HG02610 (cell line): ENCODE measurements around the gene MS4A8.
A peak's percentile ranks its signal among the peaks of the same experiment; 100 is the strongest.
"Not testable (repeated sequence)": the region's sequence is repeated elsewhere in the genome, so short reads cannot be mapped to it uniquely, and the experiment has no call there.

Source experiments
- ATAC-seq: cut with Tn5 transposase; IDR thresholded peaks from one replicate; pipeline ENCODE4 v1.9.1; 2021; ENCODE audit warnings: mild to moderate bottlenecking, moderate library complexity; ENCODE audit not compliant: unreplicated experiment

Gene MS4A8

GRCh38 chr11:60699284-60699691, at the start of gene MS4A8:
Gene MS4A8, plus strand, starts transcription at chr11:60699612. Its CDS starts 1,249 bp downstream, at chr11:60700861.
- ATAC-seq, result no peak

- no peak for ATAC-seq
Observed at GRCh38 chr11:60657888-60658287, 41.5 kb upstream of the MS4A8 start.

- no peak for ATAC-seq
Observed at GRCh38 chr11:60658409-60658808, 41.0 kb upstream of the MS4A8 start.

GRCh38 chr11:60672255-60672654, 27.2 kb upstream of the MS4A8 start:
- ATAC-seq, result no peak

- not testable (repeated sequence) for ATAC-seq
Observed at GRCh38 chr11:60678231-60678630, 21.2 kb upstream of the MS4A8 start.

GRCh38 chr11:60679879-60680278, 19.5 kb upstream of the MS4A8 start:
- ATAC-seq, result no peak

- ATAC-seq, result no peak
Observed at GRCh38 chr11:60680455-60681119, 18.8 kb upstream of the MS4A8 start.

- ATAC-seq, result peak; percentile 11
Observed at GRCh38 chr11:60684541-60684848, 14.9 kb upstream of the MS4A8 start.

- ATAC-seq, result no peak
Observed at GRCh38 chr11:60691661-60692060, 7.8 kb upstream of the MS4A8 start.

GRCh38 chr11:60699936-60700335, 524 bp downstream of the MS4A8 start:
- ATAC-seq, result no peak

GRCh38 chr11:60700689-60701468, 1.5 kb downstream of the MS4A8 start:
- ATAC-seq, result no peak

GRCh38 chr11:60701469-60701818, 2.0 kb downstream of the MS4A8 start:
- ATAC-seq, result no peak

- no peak for ATAC-seq
Observed at GRCh38 chr11:60703374-60703773, 4.0 kb downstream of the MS4A8 start.

GRCh38 chr11:60705895-60706294, 6.5 kb downstream of the MS4A8 start:
- no peak for ATAC-seq

GRCh38 chr11:60706931-60707330, 7.5 kb downstream of the MS4A8 start:
- ATAC-seq, result no peak

GRCh38 chr11:60710482-60710881, 11.1 kb downstream of the MS4A8 start:
- no peak for ATAC-seq

- ATAC-seq, result no peak
Observed at GRCh38 chr11:60711276-60711675, 11.9 kb downstream of the MS4A8 start.

- not testable (repeated sequence) for ATAC-seq
Observed at GRCh38 chr11:60713423-60713822, 14.0 kb downstream of the MS4A8 start.

GRCh38 chr11:60717956-60718355, 18.5 kb downstream of the MS4A8 start:
- no peak for ATAC-seq

GRCh38 chr11:60718524-60719316, 19.3 kb downstream of the MS4A8 start:
- ATAC-seq, result no peak

GRCh38 chr11:60719391-60719790, 20.0 kb downstream of the MS4A8 start:
- ATAC-seq, result no peak

- ATAC-seq, result no peak
Observed at GRCh38 chr11:60720460-60720859, 21.0 kb downstream of the MS4A8 start.
